Activated T-cell treated with anti-CD3 and anti-CD28 coated beads for 48 hours (primary cell): Measurements from ENCODE around the gene ARMC2.
"Not testable (repeated sequence)": the region's sequence is repeated elsewhere in the genome, so short reads cannot be mapped to it uniquely, and the experiment has no call there.

ENCODE experiments used
- DNase-seq: peaks from one replicate; pipeline ENCODE4 v3.0.0-alpha.2; 2020; ENCODE audit warnings: low read depth

ARMC2 gene

GRCh38 chr6:108952776-108953486 is 104.7 kb downstream of the ARMC2 start:
- no peak for DNase-seq

GRCh38 chr6:108953681-108954080 is 105.5 kb downstream of the ARMC2 start:
- no peak for DNase-seq

- DNase-seq = no peak
These were observed 107.2 kb downstream of the ARMC2 start for GRCh38 chr6:108955329-108955949.

GRCh38 chr6:108957221-108957620 is 109.0 kb downstream of the ARMC2 start:
- DNase-seq = no peak

GRCh38 chr6:108958900-108959770 is 110.9 kb downstream of the ARMC2 start:
- DNase-seq = no peak

GRCh38 chr6:108959972-108960582 is 111.9 kb downstream of the ARMC2 start:
- DNase-seq = no peak

- no peak for DNase-seq
These were observed 112.4 kb downstream of the ARMC2 start for GRCh38 chr6:108960601-108961000.

GRCh38 chr6:108961077-108961476 is 112.9 kb downstream of the ARMC2 start:
- DNase-seq = no peak

GRCh38 chr6:108961985-108962384 is 113.8 kb downstream of the ARMC2 start:
- no peak for DNase-seq

- DNase-seq = no peak
These were observed 118.0 kb downstream of the ARMC2 start for GRCh38 chr6:108966251-108966650.

GRCh38 chr6:108966855-108967755 is 118.9 kb downstream of the ARMC2 start:
- peak; percentile 9 for DNase-seq

GRCh38 chr6:108968325-108969316 is 120.4 kb downstream of the ARMC2 start:
- DNase-seq = no peak

- no peak for DNase-seq
These were observed 121.6 kb downstream of the ARMC2 start for GRCh38 chr6:108969776-108970175.

- DNase-seq = no peak
These were observed 126.0 kb downstream of the ARMC2 start for GRCh38 chr6:108974201-108974600.

GRCh38 chr6:108978638-108979037 is 130.4 kb downstream of the ARMC2 start:
- not testable (repeated sequence) for DNase-seq

GRCh38 chr6:108982154-108983113 is 134.2 kb downstream of the ARMC2 start:
- no peak for DNase-seq

GRCh38 chr6:108983151-108983550 is 134.9 kb downstream of the ARMC2 start:
- no peak for DNase-seq

- DNase-seq = no peak
These were observed 137.1 kb downstream of the ARMC2 start for GRCh38 chr6:108985301-108985700.

GRCh38 chr6:108987156-108987555 is 138.9 kb downstream of the ARMC2 start:
- no peak for DNase-seq
